Activated naive CD8-positive, alpha-beta T cell treated with anti-CD3 and anti-CD28 coated beads, Interleukin-2, amount 10 ng/mL, durations not matched to agents 7 days and 5 days (primary cell): ENCODE data around the gene SLC6A18. TPM values are rescaled to one million over a fixed set of nuclear protein-coding genes. Genes with fewer than 3 reads are reported as not detected.
A peak's percentile ranks its signal among the peaks of the same experiment; 100 is the strongest.
"Not testable (repeated sequence)": the region's sequence is repeated elsewhere in the genome, so short reads cannot be mapped to it uniquely, and the experiment has no call there.

Experiments
- ATAC-seq: fragments of 150-1000 bp; cut with Tn5 transposase; one replicate; pipeline ENCODE4 v1.10.0; 2021; ENCODE audit warnings: low read depth, moderate library complexity
- POLR2A ChIA-PET: fragments of 350-600 bp; sonication (Branson Sonifier 250); formaldehyde crosslinking; loops from one replicate; lab custom pipeline; 2021; ENCODE audit warnings: antibody characterized with exemption; lab: Charles Lee
- DNase-seq: peaks from one replicate; pipeline ENCODE4 v3.0.0; 2021
- H3K27ac Mint-ChIP-seq: one replicate; pipeline ENCODE4 v1.8.0; 2022; ENCODE audit warnings: mild to moderate bottlenecking, mixed read lengths
- H3K27me3 Mint-ChIP-seq: one replicate; pipeline ENCODE4 v1.8.0; 2022; ENCODE audit warnings: mild to moderate bottlenecking, moderate library complexity, mixed read lengths
- H3K36me3 Mint-ChIP-seq: one replicate; pipeline ENCODE4 v1.8.0; 2021; ENCODE audit warnings: mild to moderate bottlenecking, mixed read lengths
- H3K4me1 Mint-ChIP-seq: one replicate; pipeline ENCODE4 v1.8.0; 2021; ENCODE audit warnings: mixed read lengths
- H3K4me3 Mint-ChIP-seq: one replicate; pipeline ENCODE4 v1.8.0; 2022; ENCODE audit warnings: mild to moderate bottlenecking, moderate library complexity, mixed read lengths
- H3K9me3 Mint-ChIP-seq: one replicate; pipeline ENCODE4 v1.8.0; 2021; ENCODE audit warnings: mixed read lengths
- total RNA-seq, 2 experiments: library from RNA; stranded (reverse); gene quantifications; one replicate each; pipeline ENCODE4 v1.2.3, GENCODE V29; 2021

The SLC6A18 gene
- total RNA-seq, 2 experiments from 2014 or later = not detected

DNA sequence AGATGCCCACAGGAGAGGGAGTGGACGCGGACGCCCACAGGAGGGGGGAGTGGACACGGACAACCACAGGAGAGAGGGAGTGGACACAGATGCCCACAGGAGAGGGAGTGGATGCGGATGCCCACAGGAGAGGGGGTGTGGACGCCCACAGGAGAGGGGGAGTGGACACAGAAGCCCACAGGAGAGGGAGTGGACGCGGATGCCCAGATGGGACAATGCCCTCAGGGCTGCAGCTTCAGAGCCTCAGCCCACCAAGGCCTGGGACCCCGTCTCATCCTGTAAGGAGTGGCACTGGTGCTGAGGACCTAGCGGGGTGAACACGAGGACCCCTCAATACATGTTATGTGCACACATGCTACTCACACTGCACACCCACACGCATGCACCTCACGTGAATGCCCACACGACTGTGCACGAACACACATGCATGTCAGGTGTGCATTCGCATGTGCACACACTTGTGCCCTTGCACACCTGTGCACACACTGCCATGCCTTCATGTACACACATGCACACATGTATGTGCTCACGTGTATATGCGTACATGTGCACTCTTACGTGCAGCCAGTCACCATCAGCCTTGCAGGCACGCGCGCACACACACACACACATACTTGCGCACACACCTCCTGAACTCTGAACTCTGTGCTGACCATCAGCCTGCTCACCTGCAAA, 34.8 kb downstream of the SLC6A18 start:
- no peak for DNase-seq
- Mint-ChIP-seq H3K27ac (no peak overlapping the region), H3K27me3 (peaks cover 15% of the 10 kb centered on the region), H3K4me1 (peaks cover 14% of the 10 kb centered on the region), H3K36me3 (peaks cover 2% of the 10 kb centered on the region), H3K4me3 (no peak overlapping the region), H3K9me3 (peaks cover 10% of the 10 kb centered on the region)
- POLR2A ChIA-PET = no interaction called here
- ATAC-seq = no peak

GRCh38 chr5:1261643-1262042, 36.5 kb downstream of the SLC6A18 start:
- Mint-ChIP-seq H3K4me3 (no peak overlapping the region), H3K36me3 (peaks cover 2% of the 10 kb centered on the region), H3K27me3 (peaks cover 13% of the 10 kb centered on the region), H3K4me1 (no peaks in the 10 kb centered on the region), H3K9me3 (peaks cover 10% of the 10 kb centered on the region), H3K27ac (no peak overlapping the region)
- POLR2A ChIA-PET = no interaction called here
- ATAC-seq (no peak), DNase-seq (no peak)

GRCh38 chr5:1262381-1262780, 37.2 kb downstream of the SLC6A18 start:
- H3K36me3 Mint-ChIP-seq = peaks cover 2% of the 10 kb centered on the region
- no peak overlapping the region for H3K27ac Mint-ChIP-seq
- H3K9me3 Mint-ChIP-seq = peaks cover 10% of the 10 kb centered on the region
- H3K4me1 Mint-ChIP-seq = no peaks in the 10 kb centered on the region
- H3K27me3 Mint-ChIP-seq = peaks cover 19% of the 10 kb centered on the region
- no peak overlapping the region for H3K4me3 Mint-ChIP-seq
- ATAC-seq (no peak), DNase-seq (no peak)
- POLR2A ChIA-PET = no interaction called here

- ATAC-seq = no peak
- Mint-ChIP-seq H3K4me1 (peaks cover 8% of the 10 kb centered on the region), H3K9me3 (peaks cover 10% of the 10 kb centered on the region)
These were observed 39.0 kb downstream of the SLC6A18 start for GRCh38 chr5:1264211-1264610.

GRCh38 chr5:1265026-1265425, 39.8 kb downstream of the SLC6A18 start:
- Mint-ChIP-seq H3K27ac (no peak overlapping the region), H3K4me1 (peaks cover 8% of the 10 kb centered on the region), H3K27me3 (peaks cover 21% of the 10 kb centered on the region), H3K4me3 (no peak overlapping the region), H3K9me3 (peaks cover 10% of the 10 kb centered on the region), H3K36me3 (peaks cover 2% of the 10 kb centered on the region)
- ATAC-seq (no peak), DNase-seq (no peak)
- POLR2A ChIA-PET = no interaction called here

More at GRCh38 chr5:1264211-1264610, 39.0 kb downstream of the SLC6A18 start:
- POLR2A ChIA-PET = no interaction called here
- Mint-ChIP-seq H3K36me3 (peaks cover 2% of the 10 kb centered on the region), H3K27ac (no peak overlapping the region), H3K4me3 (no peak overlapping the region), H3K27me3 (peaks cover 15% of the 10 kb centered on the region)
- DNase-seq = no peak

GRCh38 chr5:1265461-1266455, 40.6 kb downstream of the SLC6A18 start:
- Mint-ChIP-seq H3K36me3 (peaks cover 3% of the 10 kb centered on the region), H3K27me3 (peaks cover 18% of the 10 kb centered on the region), H3K9me3 (peaks cover 8% of the 10 kb centered on the region), H3K4me1 (peaks cover 8% of the 10 kb centered on the region), H3K4me3 (no peak overlapping the region), H3K27ac (no peak overlapping the region)
- POLR2A ChIA-PET = no interaction called here
- DNase-seq (no peak), ATAC-seq (no peak)

- H3K4me1 Mint-ChIP-seq = peaks cover 8% of the 10 kb centered on the region
- peaks cover 7% of the 10 kb centered on the region for H3K9me3 Mint-ChIP-seq
- no peak overlapping the region for H3K27ac Mint-ChIP-seq
- H3K4me3 Mint-ChIP-seq = no peak overlapping the region
- POLR2A ChIA-PET = no interaction called here
- peaks cover 18% of the 10 kb centered on the region for H3K27me3 Mint-ChIP-seq
- H3K36me3 Mint-ChIP-seq = peaks cover 3% of the 10 kb centered on the region
- DNase-seq = no peak
- no peak for ATAC-seq
These were observed 41.6 kb downstream of the SLC6A18 start for GRCh38 chr5:1266791-1267190.

- peaks cover 16% of the 10 kb centered on the region for H3K27me3 Mint-ChIP-seq
- DNase-seq, H3K9me3 Mint-ChIP-seq, POLR2A ChIA-PET, ATAC-seq, H3K4me3 Mint-ChIP-seq, H3K27ac Mint-ChIP-seq, H3K36me3 Mint-ChIP-seq, H3K4me1 Mint-ChIP-seq: not testable (repeated sequence)
These were observed 42.3 kb downstream of the SLC6A18 start for GRCh38 chr5:1267464-1267863.

DNA sequence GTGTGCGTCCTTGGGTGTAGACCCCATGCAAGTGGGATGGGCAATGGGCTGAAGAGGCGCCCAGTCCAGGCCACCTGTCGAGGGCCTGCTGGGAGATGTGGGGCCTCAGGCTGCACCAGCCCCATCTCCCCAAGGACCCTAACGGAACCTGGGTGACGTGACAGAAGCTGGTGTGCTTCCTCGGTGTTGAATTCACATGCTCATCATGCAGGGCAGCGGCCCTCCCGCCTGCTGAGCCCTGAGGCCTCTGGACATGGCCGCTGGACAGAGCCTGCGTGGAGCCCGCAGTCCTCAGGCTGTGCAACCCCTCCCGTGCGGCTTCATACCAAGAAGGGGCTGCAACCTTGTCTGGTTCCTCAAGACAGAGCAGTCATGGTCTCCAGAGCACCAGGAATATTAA, 42.9 kb downstream of the SLC6A18 start:
- H3K4me3 Mint-ChIP-seq = no peak overlapping the region
- no peak for ATAC-seq
- POLR2A ChIA-PET = no interaction called here
- no peak overlapping the region for H3K27ac Mint-ChIP-seq
- peaks cover 1% of the 10 kb centered on the region for H3K36me3 Mint-ChIP-seq
- DNase-seq = no peak
- peaks cover 16% of the 10 kb centered on the region for H3K27me3 Mint-ChIP-seq
- H3K4me1 Mint-ChIP-seq = peaks cover 8% of the 10 kb centered on the region
- H3K9me3 Mint-ChIP-seq = no peaks in the 10 kb centered on the region

GRCh38 chr5:1268666-1269065, 43.5 kb downstream of the SLC6A18 start:
- Mint-ChIP-seq H3K36me3 (peaks cover 1% of the 10 kb centered on the region), H3K27me3 (peaks cover 16% of the 10 kb centered on the region), H3K9me3 (peaks cover under 1% of the 10 kb centered on the region), H3K4me1 (peaks cover 8% of the 10 kb centered on the region), H3K27ac (no peak overlapping the region), H3K4me3 (no peak overlapping the region)
- DNase-seq (peak; percentile 50), ATAC-seq (peak; percentile 92)
- POLR2A ChIA-PET = no interaction called here

DNA sequence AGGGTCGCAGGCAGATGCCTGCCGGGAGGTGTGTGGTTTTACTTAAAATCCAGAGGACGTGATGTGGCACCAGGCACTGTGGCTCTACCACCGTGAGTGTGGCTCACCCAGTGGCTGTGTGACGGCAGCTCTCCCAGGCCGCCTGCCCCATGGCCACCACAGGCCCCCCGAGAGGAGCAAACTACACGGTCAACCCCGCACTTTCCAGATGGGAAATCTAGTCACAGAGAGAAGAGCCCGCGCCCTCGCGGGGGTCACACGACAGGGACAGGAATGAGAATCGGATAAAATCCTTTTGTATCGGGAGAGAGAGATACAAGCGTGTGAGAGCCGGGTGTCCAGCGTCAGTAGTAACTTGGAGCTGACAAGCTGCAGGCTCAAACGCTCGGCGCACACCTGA, 45.2 kb downstream of the SLC6A18 start:
- peaks cover 8% of the 10 kb centered on the region for H3K4me1 Mint-ChIP-seq
- DNase-seq (no peak), ATAC-seq (no peak)
- peaks cover 1% of the 10 kb centered on the region for H3K36me3 Mint-ChIP-seq
- POLR2A ChIA-PET = no interaction called here
- H3K9me3 Mint-ChIP-seq = peaks cover 3% of the 10 kb centered on the region
- no peak overlapping the region for H3K27ac Mint-ChIP-seq
- H3K27me3 Mint-ChIP-seq = peaks cover 16% of the 10 kb centered on the region
- no peak overlapping the region for H3K4me3 Mint-ChIP-seq

DNA sequence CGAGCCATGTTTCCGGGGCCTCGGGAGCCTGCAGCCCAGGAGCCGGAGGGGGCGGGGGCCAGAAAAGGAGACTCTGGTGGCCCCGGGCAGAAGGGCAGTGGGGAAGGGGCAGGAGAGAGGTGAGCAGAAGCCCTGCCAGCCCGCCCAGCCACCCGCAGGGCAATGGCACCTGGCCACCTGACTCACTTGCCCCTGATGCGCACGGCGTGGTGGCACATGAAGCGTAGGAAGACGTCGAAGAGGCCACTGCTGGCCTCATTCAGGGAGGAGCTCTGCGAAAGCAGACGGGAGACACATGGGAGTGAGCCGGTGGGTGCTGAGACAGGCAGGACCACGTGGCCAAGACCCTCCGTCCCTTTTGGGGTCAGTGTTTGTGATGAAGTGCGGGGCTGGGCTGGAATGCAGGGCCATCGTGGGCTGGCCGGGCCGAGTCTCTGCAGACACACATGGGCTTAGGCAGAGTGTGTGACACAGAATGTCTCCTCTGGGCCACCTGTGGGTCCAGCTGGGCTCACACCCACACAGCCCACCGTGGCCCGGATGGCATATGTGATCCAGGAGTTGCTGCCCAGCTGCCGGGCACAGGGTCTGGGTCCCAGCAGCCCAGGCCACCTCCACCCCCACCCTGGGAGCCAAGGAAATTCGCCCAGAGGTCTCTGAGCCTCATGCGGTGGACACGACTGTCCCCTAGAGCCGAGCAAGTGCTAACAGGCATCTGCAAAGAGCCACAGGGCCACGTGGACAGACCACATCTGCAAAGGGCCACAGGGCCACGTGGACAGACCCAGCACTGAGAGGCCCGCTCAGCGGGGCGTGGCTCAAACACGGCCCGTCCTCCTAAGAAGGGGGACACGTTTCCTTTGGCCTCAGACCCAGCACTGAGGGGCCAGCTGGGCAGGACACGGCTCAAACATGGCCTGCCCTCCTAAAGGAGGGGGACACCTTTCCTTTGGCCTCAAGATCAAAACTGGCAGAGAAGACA, 46.0 kb downstream of the SLC6A18 start:
- POLR2A ChIA-PET = no interaction called here
- peaks cover 1% of the 10 kb centered on the region for H3K36me3 Mint-ChIP-seq
- peaks cover 16% of the 10 kb centered on the region for H3K27me3 Mint-ChIP-seq
- no peak overlapping the region for H3K27ac Mint-ChIP-seq
- no peak for ATAC-seq
- H3K4me3 Mint-ChIP-seq = no peak overlapping the region
- peaks cover 3% of the 10 kb centered on the region for H3K9me3 Mint-ChIP-seq
- peaks cover 8% of the 10 kb centered on the region for H3K4me1 Mint-ChIP-seq
- no peak for DNase-seq

- no peak overlapping the region for H3K27ac Mint-ChIP-seq
- POLR2A ChIA-PET = no interaction called here
- peaks cover 10% of the 10 kb centered on the region for H3K27me3 Mint-ChIP-seq
- peaks cover 8% of the 10 kb centered on the region for H3K4me1 Mint-ChIP-seq
- no peak for DNase-seq
- no peak overlapping the region for H3K4me3 Mint-ChIP-seq
- H3K36me3 Mint-ChIP-seq = peaks cover 1% of the 10 kb centered on the region
- ATAC-seq = no peak
- H3K9me3 Mint-ChIP-seq = peaks cover 3% of the 10 kb centered on the region
These were observed 47.0 kb downstream of the SLC6A18 start for GRCh38 chr5:1272201-1272600.
